Femur (tissue), 1 donor: Measurements from ENCODE around the gene COL19A1.
"Not testable (repeated sequence)": the region's sequence is repeated elsewhere in the genome, so short reads cannot be mapped to it uniquely, and the experiment has no call there.

Source experiments
- DNase-seq: peaks from one replicate; pipeline ENCODE4 v3.0.0-alpha.2; 2017

COL19A1 gene

GRCh38 chr6:69866351-69866769, at the start of gene COL19A1:
COL19A1 (plus strand) TSS chr6:69866556; CDS start chr6:69879568, 13,012 bp downstream.
- DNase-seq = peak; percentile 41

GRCh38 chr6:69816569-69816968, 49.8 kb upstream of the COL19A1 start:
- no peak for DNase-seq

GRCh38 chr6:69817358-69817757, 49.0 kb upstream of the COL19A1 start:
- no peak for DNase-seq

- DNase-seq = no peak
Measured at GRCh38 chr6:69818223-69818930, 48.0 kb upstream of the COL19A1 start.

- DNase-seq = no peak
Measured at GRCh38 chr6:69819138-69819537, 47.2 kb upstream of the COL19A1 start.

- no peak for DNase-seq
Measured at GRCh38 chr6:69820018-69820417, 46.3 kb upstream of the COL19A1 start.

- no peak for DNase-seq
Measured at GRCh38 chr6:69820438-69820837, 45.9 kb upstream of the COL19A1 start.

- not testable (repeated sequence) for DNase-seq
Measured at GRCh38 chr6:69824355-69824754, 42.0 kb upstream of the COL19A1 start.

GRCh38 chr6:69825904-69826303, 40.5 kb upstream of the COL19A1 start:
- no peak for DNase-seq

- DNase-seq = no peak
Measured at GRCh38 chr6:69827276-69827893, 39.0 kb upstream of the COL19A1 start.

- DNase-seq = no peak
Measured at GRCh38 chr6:69832558-69832957, 33.8 kb upstream of the COL19A1 start.

GRCh38 chr6:69835414-69836179, 30.8 kb upstream of the COL19A1 start:
- no peak for DNase-seq

- DNase-seq = no peak
Measured at GRCh38 chr6:69841862-69842261, 24.5 kb upstream of the COL19A1 start.

GRCh38 chr6:69843189-69843588, 23.2 kb upstream of the COL19A1 start:
- DNase-seq = no peak

- no peak for DNase-seq
Measured at GRCh38 chr6:69846312-69846711, 20.0 kb upstream of the COL19A1 start.

GRCh38 chr6:69846770-69847491, 19.4 kb upstream of the COL19A1 start:
- DNase-seq = no peak

- DNase-seq = no peak
Measured at GRCh38 chr6:69847492-69847788, 18.9 kb upstream of the COL19A1 start.

- no peak for DNase-seq
Measured at GRCh38 chr6:69848552-69848951, 17.8 kb upstream of the COL19A1 start.

- DNase-seq = no peak
Measured at GRCh38 chr6:69852706-69853105, 13.7 kb upstream of the COL19A1 start.

- no peak for DNase-seq
Measured at GRCh38 chr6:69861986-69862385, 4.4 kb upstream of the COL19A1 start.

GRCh38 chr6:69863766-69864165, 2.6 kb upstream of the COL19A1 start:
- no peak for DNase-seq

- DNase-seq = no peak
Measured at GRCh38 chr6:69865126-69865525, 1.2 kb upstream of the COL19A1 start.
